Peyer's patch (tissue), 4 donors: Measurements from ENCODE around the gene PDGFA.

Experiments
- CTCF ChIP-seq, 6 experiments: fragments of 450-650 bp in 4 of 6; fragments of 200-600 bp in 2 of 6; sonication (generic) in 1 of 6; IDR thresholded peaks; one replicate each; pipeline ENCODE4 v1.5.1; 2017 to 2019; ENCODE audit warnings: antibody characterized with exemption in 6 of 6, mild to moderate bottlenecking in 3 of 6, moderate library complexity in 1 of 6
- POLR2A ChIP-seq, 2 donors: fragments of 450-650 bp; IDR thresholded peaks; one replicate each; pipeline ENCODE4 v1.5.1; 2017; ENCODE audit warnings: antibody characterized with exemption in 2 of 2, mild to moderate bottlenecking in 2 of 2, moderate library complexity in 2 of 2

GRCh38 chr7:512146-512510, 7.5 kb downstream of the PDGFA start:
- TF ChIP-seq CTCF (IDR thresholded peaks at IDR 0.05) (no peak), POLR2A (IDR thresholded peaks at IDR 0.05) (no peak)
